ENCODE measurements around the gene DUOX1.
A peak's percentile ranks its signal among the peaks of the same experiment; 100 is the strongest.

The DUOX1 gene

GRCh38 chr15:45121706-45122417 lies 7.9 kb upstream of the DUOX1 start:
- peak; percentile 95 for DNase-seq (ENCODE audit: low read depth)
- H3K4me3 ChIP-seq (ENCODE audit: low read length), result no peak overlapping the region
- TF ChIP-seq, protein P1, sequence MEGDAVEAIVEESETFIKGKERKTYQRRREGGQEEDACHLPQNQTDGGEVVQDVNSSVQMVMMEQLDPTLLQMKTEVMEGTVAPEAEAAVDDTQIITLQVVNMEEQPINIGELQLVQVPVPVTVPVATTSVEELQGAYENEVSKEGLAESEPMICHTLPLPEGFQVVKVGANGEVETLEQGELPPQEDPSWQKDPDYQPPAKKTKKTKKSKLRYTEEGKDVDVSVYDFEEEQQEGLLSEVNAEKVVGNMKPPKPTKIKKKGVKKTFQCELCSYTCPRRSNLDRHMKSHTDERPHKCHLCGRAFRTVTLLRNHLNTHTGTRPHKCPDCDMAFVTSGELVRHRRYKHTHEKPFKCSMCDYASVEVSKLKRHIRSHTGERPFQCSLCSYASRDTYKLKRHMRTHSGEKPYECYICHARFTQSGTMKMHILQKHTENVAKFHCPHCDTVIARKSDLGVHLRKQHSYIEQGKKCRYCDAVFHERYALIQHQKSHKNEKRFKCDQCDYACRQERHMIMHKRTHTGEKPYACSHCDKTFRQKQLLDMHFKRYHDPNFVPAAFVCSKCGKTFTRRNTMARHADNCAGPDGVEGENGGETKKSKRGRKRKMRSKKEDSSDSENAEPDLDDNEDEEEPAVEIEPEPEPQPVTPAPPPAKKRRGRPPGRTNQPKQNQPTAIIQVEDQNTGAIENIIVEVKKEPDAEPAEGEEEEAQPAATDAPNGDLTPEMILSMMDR (IDR thresholded peaks at IDR 0.05; ENCODE audit: insufficient read depth, low read depth, low read length, missing control alignments), result no peak

GRCh38 chr15:45122719-45123118 lies 7.1 kb upstream of the DUOX1 start:
- TF ChIP-seq, protein P1 (IDR thresholded peaks at IDR 0.05; ENCODE audit: insufficient read depth, low read depth, low read length, missing control alignments), result no peak
- no peak for DNase-seq (ENCODE audit: low read depth)

DNA sequence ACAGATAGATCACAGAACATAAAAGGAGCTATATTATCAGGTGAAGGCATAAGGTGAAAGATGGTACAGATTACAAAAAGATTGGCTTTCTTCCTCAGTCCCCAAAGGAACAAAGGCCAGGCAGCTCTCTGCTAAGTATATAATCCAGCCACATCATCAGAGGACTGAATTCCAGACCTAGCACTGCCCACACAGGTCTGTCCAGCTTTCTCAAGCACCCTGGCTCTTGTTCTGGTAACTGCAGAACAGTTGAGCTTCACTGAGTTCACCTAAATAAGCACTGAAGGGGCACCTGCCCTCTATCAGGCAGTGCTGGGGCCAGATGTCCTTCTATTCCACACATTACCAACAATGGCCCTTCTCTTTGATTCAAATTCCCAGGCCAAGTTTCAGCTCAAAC lies 6.4 kb upstream of the DUOX1 start:
- H3K4me3 ChIP-seq (ENCODE audit: low read length), result no peak overlapping the region
- TF ChIP-seq, protein P1 (IDR thresholded peaks at IDR 0.05; ENCODE audit: insufficient read depth, low read depth, low read length, missing control alignments), result no peak
- peak; percentile 42 for DNase-seq (ENCODE audit: low read depth)

More at GRCh38 chr15:45122719-45123118, 7.1 kb upstream of the DUOX1 start:
- no peak overlapping the region for H3K4me3 ChIP-seq (ENCODE audit: low read length)

GRCh38 chr15:45126535-45127158 lies 3.1 kb upstream of the DUOX1 start:
- peak; percentile 67 for DNase-seq (ENCODE audit: low read depth)
- H3K4me3 ChIP-seq (ENCODE audit: low read length), result no peak overlapping the region
- TF ChIP-seq, protein P1 (IDR thresholded peaks at IDR 0.05; ENCODE audit: insufficient read depth, low read depth, low read length, missing control alignments), result peak; percentile 89

- TF ChIP-seq, protein P1 (IDR thresholded peaks at IDR 0.05; ENCODE audit: insufficient read depth, low read depth, low read length, missing control alignments), result no peak
- peak overlapping the region; percentile 59 for H3K4me3 ChIP-seq (ENCODE audit: low read length)
- DNase-seq (ENCODE audit: low read depth), result peak; percentile 25
These were observed 689 bp upstream of the DUOX1 start for GRCh38 chr15:45128971-45129639.

GRCh38 chr15:45130291-45131000 lies 652 bp downstream of the DUOX1 start:
- DNase-seq (ENCODE audit: low read depth), result peak; percentile 27
- TF ChIP-seq, protein P1 (IDR thresholded peaks at IDR 0.05; ENCODE audit: insufficient read depth, low read depth, low read length, missing control alignments), result no peak
- H3K4me3 ChIP-seq (ENCODE audit: low read length), result peak overlapping the region; percentile 59

Measured in epithelial cell of esophagus (primary cell).